Neural progenitor cell (in vitro differentiated cells): Measurements from ENCODE around the gene CTRB1. TPM values are rescaled to one million over a fixed set of nuclear protein-coding genes. Genes with fewer than 3 reads are reported as not detected.
A peak's percentile ranks its signal among the peaks of the same experiment; 100 is the strongest.
"Not testable (repeated sequence)": the region's sequence is repeated elsewhere in the genome, so short reads cannot be mapped to it uniquely, and the experiment has no call there.

Experiments
- DNase-seq: peaks from one replicate; pipeline ENCODE4 v3.0.0-alpha.2; 2016; ENCODE audit warnings: low spot score
- H2AFZ ChIP-seq: fragments of 200-600 bp; sonication (generic); replicated peaks from 2 replicates; pipeline ENCODE4 v1.6.1; 2016; ENCODE audit warnings: antibody characterized with exemption
- H3F3A ChIP-seq: fragments of 200-600 bp; sonication (generic); 2 replicates; pipeline ENCODE4 v1.6.1; 2016; ENCODE audit warnings: antibody characterized with exemption, low read depth
- H3K27ac ChIP-seq: fragments of 200-600 bp; sonication (generic); 2 replicates; pipeline ENCODE4 v1.5.1; 2016; ENCODE audit warnings: mild to moderate bottlenecking
- H3K27me3 ChIP-seq: fragments of 200-600 bp; sonication (generic); 2 replicates; pipeline ENCODE4 v1.6.1; 2016; ENCODE audit warnings: mild to moderate bottlenecking, moderate library complexity
- H3K36me3 ChIP-seq: fragments of 200-600 bp; sonication (generic); 2 replicates; pipeline ENCODE4 v1.5.1; 2016
- H3K4me1 ChIP-seq: fragments of 200-600 bp; sonication (generic); 2 replicates; pipeline ENCODE4 v1.6.1; 2016; ENCODE audit warnings: mixed run types
- H3K4me2 ChIP-seq: fragments of 200-600 bp; sonication (generic); 2 replicates; pipeline ENCODE4 v1.6.1; 2016
- H3K4me3 ChIP-seq: fragments of 200-600 bp; sonication (generic); 2 replicates; pipeline ENCODE4 v1.5.1; 2016
- H3K79me2 ChIP-seq: fragments of 200-600 bp; sonication (generic); 2 replicates; pipeline ENCODE4 v1.6.1; 2016; ENCODE audit warnings: low read depth
- H3K9ac ChIP-seq: fragments of 200-600 bp; sonication (generic); 2 replicates; pipeline ENCODE4 v1.6.1; 2016
- H3K9me3 ChIP-seq: fragments of 200-600 bp; sonication (generic); 2 replicates; pipeline ENCODE4 v1.5.1; 2016; ENCODE audit warnings: low read depth
- H4K20me1 ChIP-seq: fragments of 200-600 bp; sonication (generic); 2 replicates; pipeline ENCODE4 v1.6.1; 2016; ENCODE audit warnings: low read depth
- H3K27ac Mint-ChIP-seq: 3 replicates; pipeline ENCODE4 v1.8.0; 2021; ENCODE audit warnings: mixed read lengths
- H3K27me3 Mint-ChIP-seq: 2 replicates; pipeline ENCODE4 v1.8.0; 2022; ENCODE audit warnings: low read depth, mild to moderate bottlenecking, inconsistent platforms, moderate library complexity, mixed read lengths; ENCODE audit not compliant: insufficient read depth
- H3K36me3 Mint-ChIP-seq: 3 replicates; pipeline ENCODE4 v1.8.0; 2021; ENCODE audit warnings: mixed read lengths
- H3K4me1 Mint-ChIP-seq: 3 replicates; pipeline ENCODE4 v1.8.0; 2021; ENCODE audit warnings: mixed read lengths
- H3K4me3 Mint-ChIP-seq: 3 replicates; pipeline ENCODE4 v1.8.0; 2021; ENCODE audit warnings: mild to moderate bottlenecking, moderate library complexity, mixed read lengths
- H3K9me3 Mint-ChIP-seq: 3 replicates; pipeline ENCODE4 v1.8.0; 2020; ENCODE audit warnings: mixed read lengths
- CTCF ChIP-seq: fragments of 200-600 bp; sonication (generic); IDR thresholded peaks from 2 replicates; pipeline ENCODE4 v1.5.1; 2017; ENCODE audit warnings: antibody characterized with exemption, mild to moderate bottlenecking
- EZH2 ChIP-seq: fragments of 200-600 bp; sonication (generic); IDR thresholded peaks from 2 replicates; pipeline ENCODE4 v1.6.1; 2017; ENCODE audit warnings: antibody characterized with exemption, mild to moderate bottlenecking, moderate library complexity
- EZH2phosphoT487 ChIP-seq: fragments of 200-600 bp; sonication (generic); IDR thresholded peaks from 2 replicates; pipeline ENCODE4 v1.6.1; 2017; ENCODE audit warnings: antibody characterized with exemption
- total RNA-seq: library from RNA; depleted of rRNA; stranded (reverse); fragments of >200 nt; gene quantifications from 2 replicates; pipeline ENCODE4 v1.2.3, GENCODE V29; 2015; ENCODE audit warnings: low replicate concordance

Gene CTRB1
- total RNA-seq, 1 donor from 2014 or later, result not detected

- Mint-ChIP-seq H3K9me3 (no peaks in the 10 kb centered on the region), H3K36me3 (peaks cover 5% of the 10 kb centered on the region), H3K4me3 (peak overlapping the region; percentile 88), H3K27me3 (peaks cover 10% of the 10 kb centered on the region), H3K4me1 (peaks cover 33% of the 10 kb centered on the region), H3K27ac (peak overlapping the region; percentile 93)
- peaks cover 12% of the 10 kb centered on the region for H3K4me1 ChIP-seq
- H3K27me3 ChIP-seq, result no peaks in the 10 kb centered on the region
- no peak overlapping the region for H3K27ac ChIP-seq
- DNase-seq, result no peak
- H3K4me2 ChIP-seq, result peak overlapping the region; percentile 96
- no peak for TF ChIP-seq EZH2
- TF ChIP-seq EZH2phosphoT487, result no peak
- no peak for TF ChIP-seq CTCF
- H2AFZ ChIP-seq, result peak overlapping the region; percentile 98
- H4K20me1 ChIP-seq, result peaks cover 35% of the 10 kb centered on the region
- no peaks in the 10 kb centered on the region for H3K36me3 ChIP-seq
- no peak overlapping the region for H3K4me3 ChIP-seq
- H3K9ac ChIP-seq, result no peak overlapping the region
- H3F3A ChIP-seq, result no peaks in the 10 kb centered on the region
- no peaks in the 10 kb centered on the region for H3K9me3 ChIP-seq
- H3K79me2 ChIP-seq, result peaks cover 37% of the 10 kb centered on the region
Observed at GRCh38 chr16:75266738-75267630, 48.2 kb downstream of the CTRB1 start.

- Histone ChIP-seq H3K79me2 (peaks cover 29% of the 10 kb centered on the region), H3K4me2 (no peak overlapping the region), H3K9me3 (no peaks in the 10 kb centered on the region), H3F3A (no peaks in the 10 kb centered on the region), H3K36me3 (no peaks in the 10 kb centered on the region), H3K27ac (no peak overlapping the region), H3K4me3 (no peak overlapping the region), H3K9ac (no peak overlapping the region), H2AFZ (no peak overlapping the region), H3K4me1 (peaks cover 12% of the 10 kb centered on the region), H3K27me3 (no peaks in the 10 kb centered on the region), H4K20me1 (peaks cover 27% of the 10 kb centered on the region)
- Mint-ChIP-seq H3K27ac (no peak overlapping the region), H3K4me1 (peaks cover 33% of the 10 kb centered on the region), H3K4me3 (no peak overlapping the region), H3K36me3 (peaks cover 5% of the 10 kb centered on the region), H3K27me3 (peaks cover 9% of the 10 kb centered on the region), H3K9me3 (no peaks in the 10 kb centered on the region)
- no peak for TF ChIP-seq EZH2
- no peak for TF ChIP-seq EZH2phosphoT487
- TF ChIP-seq CTCF, result no peak
- DNase-seq, result no peak
Observed at GRCh38 chr16:75267631-75268264, 49.0 kb downstream of the CTRB1 start.

GRCh38 chr16:75269358-75269757 lies 50.6 kb downstream of the CTRB1 start:
- peaks cover 19% of the 10 kb centered on the region for H3K4me1 Mint-ChIP-seq
- not testable (repeated sequence) for H3K36me3 Mint-ChIP-seq, H3K27ac ChIP-seq, H3K9ac ChIP-seq, H3K27me3 ChIP-seq, H3F3A ChIP-seq, DNase-seq, H3K4me2 ChIP-seq, H3K27me3 Mint-ChIP-seq, H3K4me3 Mint-ChIP-seq, H3K9me3 ChIP-seq, H3K36me3 ChIP-seq, H3K9me3 Mint-ChIP-seq, H3K4me3 ChIP-seq, H3K27ac Mint-ChIP-seq, H2AFZ ChIP-seq
- Histone ChIP-seq H4K20me1 (peaks cover 11% of the 10 kb centered on the region), H3K79me2 (peaks cover 13% of the 10 kb centered on the region), H3K4me1 (peaks cover 12% of the 10 kb centered on the region)
